Karpas-422 (cell line): Measurements from ENCODE around the gene RECQL5. TPM values are rescaled to one million over a fixed set of nuclear protein-coding genes. Genes with fewer than 3 reads are reported as not detected.

Experiments
- DNase-seq: peaks from one replicate; pipeline ENCODE4 v3.0.0-alpha.2; 2015
- H2AFZ ChIP-seq: fragments of 200-600 bp; sonication (generic); 2 replicates; pipeline ENCODE4 v1.6.1; 2014; ENCODE audit warnings: antibody characterized with exemption, low read length, mixed read lengths
- H3K27ac ChIP-seq: fragments of 200-600 bp; sonication (generic); 2 replicates; pipeline ENCODE4 v1.5.1; 2014; ENCODE audit warnings: mild to moderate bottlenecking, low read length, moderate library complexity
- H3K27me3 ChIP-seq: fragments of 200-600 bp; sonication (generic); 2 replicates; pipeline ENCODE4 v1.6.1; 2014; ENCODE audit warnings: low read length, mixed read lengths
- H3K36me3 ChIP-seq: fragments of 200-600 bp; sonication (generic); 2 replicates; pipeline ENCODE4 v1.6.1; 2014; ENCODE audit warnings: low read length, mixed read lengths; ENCODE audit not compliant: insufficient read depth
- H3K4me1 ChIP-seq: fragments of 200-600 bp; sonication (generic); 2 replicates; pipeline ENCODE4 v1.6.1; 2014; ENCODE audit warnings: mild to moderate bottlenecking, low read length, mixed read lengths
- H3K4me2 ChIP-seq: fragments of 200-600 bp; sonication (generic); 2 replicates; pipeline ENCODE4 v1.6.1; 2014; ENCODE audit warnings: low read length, low read depth, mild to moderate bottlenecking; ENCODE audit not compliant: poor library complexity, severe bottlenecking
- H3K4me3 ChIP-seq: fragments of 200-600 bp; sonication (generic); 2 replicates; pipeline ENCODE4 v1.5.1; 2014; ENCODE audit warnings: mild to moderate bottlenecking, antibody characterized with exemption, low read length, mixed read lengths
- H3K79me2 ChIP-seq: fragments of 200-600 bp; sonication (generic); 2 replicates; pipeline ENCODE4 v1.6.1; 2014; ENCODE audit warnings: mild to moderate bottlenecking, low read length, mixed read lengths
- H3K9ac ChIP-seq: fragments of 200-600 bp; sonication (generic); 2 replicates; pipeline ENCODE4 v1.6.0; 2014; ENCODE audit warnings: low read length
- H3K9me2 ChIP-seq: fragments of 200-600 bp; sonication (generic), shearing (Covaris generic); replicated peaks from 2 replicates; pipeline ENCODE4 v1.6.0; 2014; ENCODE audit warnings: mild to moderate bottlenecking, low read length, moderate library complexity; ENCODE audit not compliant: insufficient read depth
- H3K9me3 ChIP-seq: fragments of 300-700, 200-600 bp; sonication (generic); 2 replicates; pipeline ENCODE4 v1.6.1; 2014; ENCODE audit warnings: low read length, mixed read lengths
- H4K20me1 ChIP-seq: fragments of 200-600 bp; sonication (generic); 2 replicates; pipeline ENCODE4 v1.6.1; 2014; ENCODE audit warnings: mild to moderate bottlenecking, antibody characterized with exemption, low read length, low read depth; ENCODE audit not compliant: insufficient read depth
- total RNA-seq: library from RNA; depleted of rRNA; stranded (reverse); fragments of >200 nt; shearing (Covaris generic); gene quantifications from 2 replicates; pipeline ENCODE4 v1.2.3, GENCODE V29; 2014; ENCODE audit warnings: low replicate concordance

Gene RECQL5
- total RNA-seq, 1 experiment from 2014 or later: 29.4 TPM

- peaks cover 10% of the 10 kb centered on the region; the same call in 1 of the 2 replicates for H4K20me1 ChIP-seq
- peaks cover 5% of the 10 kb centered on the region; the same call in 1 of the 2 replicates for H3K4me1 ChIP-seq
- DNase-seq: no peak
- H3K4me3 ChIP-seq: no peak overlapping the region
- no peak overlapping the region for H3K27ac ChIP-seq
- H3K4me2 ChIP-seq: no peak overlapping the region
- no peak overlapping the region for H3K9ac ChIP-seq
- H3K79me2 ChIP-seq: peaks cover 50% of the 10 kb centered on the region
- no peaks in the 10 kb centered on the region for H3K27me3 ChIP-seq
- H3K36me3 ChIP-seq: peaks cover 2% of the 10 kb centered on the region; the same call in 1 of the 2 replicates
- H2AFZ ChIP-seq: no peak overlapping the region
- H3K9me2 ChIP-seq: no peaks in the 10 kb centered on the region
- no peaks in the 10 kb centered on the region for H3K9me3 ChIP-seq
Measured at GRCh38 chr17:75692976-75693375, 26.0 kb upstream of the RECQL5 start.

DNA sequence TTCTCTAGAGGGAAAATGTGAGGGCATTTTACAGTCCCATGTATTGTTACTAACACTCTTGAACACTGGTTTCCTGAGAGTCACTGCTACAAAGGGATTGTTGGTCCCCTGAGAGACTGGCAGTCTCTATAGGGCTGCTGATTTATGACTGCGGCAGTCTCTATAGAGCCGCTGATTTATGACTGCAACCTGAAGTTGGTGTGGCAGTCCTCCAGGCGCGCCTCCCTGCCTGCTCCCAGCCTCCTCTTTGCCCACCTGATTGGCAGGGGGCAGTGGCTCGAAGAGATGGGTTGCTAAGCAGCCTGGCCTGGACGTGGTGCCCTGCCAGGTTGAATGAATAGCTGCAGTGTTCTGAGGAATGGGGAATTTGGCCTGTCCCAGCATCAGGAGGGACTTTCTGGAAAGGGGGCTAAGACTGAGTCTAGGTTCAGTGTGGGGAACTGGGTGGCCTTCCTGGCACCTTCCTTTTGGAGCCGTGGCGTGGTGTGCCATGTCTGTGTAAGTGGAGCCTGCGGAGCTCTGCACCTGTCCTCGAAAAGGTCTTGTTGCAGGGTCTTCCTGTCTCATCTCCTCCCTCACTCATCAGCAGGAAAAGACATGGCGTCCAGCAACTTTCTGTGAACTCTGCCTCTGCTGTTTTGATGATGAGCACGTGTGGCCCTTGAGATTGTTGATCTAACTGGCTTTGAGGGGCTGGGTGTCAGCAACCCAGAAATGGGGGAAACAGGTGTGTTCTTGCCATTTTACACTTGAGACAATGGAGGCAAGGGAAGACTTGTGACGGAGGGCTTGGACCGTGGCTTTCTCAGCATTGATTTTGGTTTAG lies 25.1 kb upstream of the RECQL5 start:
- H3K4me3 ChIP-seq: no peak overlapping the region
- no peak overlapping the region for H3K27ac ChIP-seq
- H3K36me3 ChIP-seq: peaks cover 2% of the 10 kb centered on the region; the same call in 1 of the 2 replicates
- H2AFZ ChIP-seq: no peak overlapping the region
- H3K9me2 ChIP-seq: no peaks in the 10 kb centered on the region
- peaks cover 55% of the 10 kb centered on the region for H3K79me2 ChIP-seq
- H3K4me2 ChIP-seq: no peak overlapping the region
- H4K20me1 ChIP-seq: peaks cover 10% of the 10 kb centered on the region; the same call in 1 of the 2 replicates
- H3K27me3 ChIP-seq: no peaks in the 10 kb centered on the region
- no peak overlapping the region for H3K9ac ChIP-seq
- H3K9me3 ChIP-seq: no peaks in the 10 kb centered on the region
- H3K4me1 ChIP-seq: peaks cover 5% of the 10 kb centered on the region; the same call in 1 of the 2 replicates
- DNase-seq: no peak

DNA sequence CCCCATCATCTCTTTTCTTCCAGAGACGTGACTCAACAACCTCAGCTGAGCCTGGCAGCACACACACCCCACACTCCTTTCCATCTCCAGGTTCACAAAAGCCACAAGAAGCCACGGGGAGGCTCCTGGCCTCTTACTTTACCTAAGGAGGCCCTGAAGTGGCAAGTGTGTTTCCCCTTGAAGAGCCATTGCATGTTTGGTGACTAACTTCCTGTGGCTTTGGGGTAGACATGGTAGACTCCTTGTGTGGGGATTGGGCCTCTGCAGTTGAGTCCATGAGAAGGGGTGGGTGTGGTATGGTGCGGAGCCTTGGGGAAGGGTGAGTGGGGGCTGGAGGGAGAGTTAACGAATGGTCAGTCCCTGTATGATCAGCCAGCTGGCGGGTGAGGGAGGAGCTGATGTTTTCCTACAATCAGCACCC lies 24.4 kb upstream of the RECQL5 start:
- H3K27me3 ChIP-seq: no peaks in the 10 kb centered on the region
- H2AFZ ChIP-seq: no peak overlapping the region
- H3K79me2 ChIP-seq: peaks cover 61% of the 10 kb centered on the region
- H3K9me3 ChIP-seq: no peaks in the 10 kb centered on the region
- peaks cover 10% of the 10 kb centered on the region; the same call in 1 of the 2 replicates for H4K20me1 ChIP-seq
- peaks cover 5% of the 10 kb centered on the region; the same call in 1 of the 2 replicates for H3K4me1 ChIP-seq
- H3K9ac ChIP-seq: no peak overlapping the region
- H3K9me2 ChIP-seq: no peaks in the 10 kb centered on the region
- H3K4me3 ChIP-seq: no peak overlapping the region
- no peak overlapping the region for H3K27ac ChIP-seq
- DNase-seq: no peak
- no peak overlapping the region for H3K4me2 ChIP-seq
- H3K36me3 ChIP-seq: peaks cover 7% of the 10 kb centered on the region; the same call in 1 of the 2 replicates

DNA sequence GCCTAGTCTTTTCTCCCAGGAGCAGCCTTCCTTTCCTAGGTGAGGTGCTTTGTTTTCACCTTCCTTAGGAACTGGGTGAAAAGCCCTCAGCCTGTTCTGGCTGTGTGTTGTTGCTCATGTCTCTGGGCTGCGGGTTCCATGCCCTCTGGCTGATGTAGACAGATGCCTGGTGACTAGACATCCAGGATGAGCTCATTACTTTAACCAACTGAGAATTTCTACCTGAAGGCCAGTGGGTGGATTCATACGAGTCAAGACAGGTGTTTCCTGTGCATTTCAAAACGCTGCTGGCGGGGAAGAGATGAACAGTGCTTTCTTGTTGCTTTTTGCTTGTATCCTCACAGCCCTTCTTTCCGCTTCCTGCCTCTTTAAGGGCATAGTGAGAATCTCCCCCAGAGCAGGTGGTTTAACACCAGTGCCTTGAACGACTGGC lies 22.5 kb upstream of the RECQL5 start:
- H3K4me2 ChIP-seq: no peak overlapping the region
- no peak overlapping the region for H3K4me3 ChIP-seq
- H3K36me3 ChIP-seq: 0 out of 2 replicates have a peak, but pooled peaks cover 5% of the 10 kb centered on the region
- H3K27ac ChIP-seq: no peak overlapping the region
- no peak for DNase-seq
- no peak overlapping the region for H2AFZ ChIP-seq
- H3K9me3 ChIP-seq: no peaks in the 10 kb centered on the region
- H3K4me1 ChIP-seq: peaks cover 5% of the 10 kb centered on the region; the same call in 1 of the 2 replicates
- H3K79me2 ChIP-seq: peaks cover 73% of the 10 kb centered on the region
- no peaks in the 10 kb centered on the region for H3K27me3 ChIP-seq
- H4K20me1 ChIP-seq: peaks cover 10% of the 10 kb centered on the region; the same call in 1 of the 2 replicates
- no peak overlapping the region for H3K9ac ChIP-seq
- no peaks in the 10 kb centered on the region for H3K9me2 ChIP-seq

DNA sequence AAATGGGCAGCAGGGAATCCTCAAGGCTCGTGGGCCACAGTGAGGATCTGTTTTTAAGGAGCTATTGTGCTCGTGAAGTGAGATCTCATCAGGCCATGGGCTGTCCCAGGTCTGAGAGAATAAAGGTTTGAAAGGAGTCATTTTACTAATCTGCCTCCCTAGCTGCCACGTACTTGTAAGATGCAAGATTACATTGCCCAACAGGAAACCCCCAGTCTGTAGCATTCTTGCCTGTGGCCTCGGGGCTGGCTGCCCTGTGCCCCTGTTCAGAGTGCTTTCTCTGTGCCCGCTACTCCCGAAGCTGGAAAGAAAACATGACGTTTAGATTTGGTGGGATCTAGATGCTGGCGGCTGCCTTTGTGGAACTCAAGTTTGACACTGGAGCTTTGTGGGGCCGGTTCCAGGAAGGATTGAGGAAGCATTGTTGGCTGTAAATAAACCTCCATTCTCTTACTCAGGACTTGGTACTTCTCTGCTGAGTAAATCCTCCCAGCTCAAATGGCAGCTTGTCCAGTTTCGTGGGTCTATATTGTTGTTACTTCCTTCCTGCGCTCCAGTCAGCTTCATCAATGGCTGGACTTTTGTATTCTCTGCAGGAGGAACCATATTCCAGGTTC lies 21.4 kb upstream of the RECQL5 start:
- Histone ChIP-seq H3K4me3 (no peak overlapping the region), H3K9ac (no peak overlapping the region), H3K36me3 (0 out of 2 replicates have a peak, but pooled peaks cover 5% of the 10 kb centered on the region), H3K27me3 (no peaks in the 10 kb centered on the region), H3K4me1 (peaks cover 5% of the 10 kb centered on the region; the same call in 1 of the 2 replicates), H3K4me2 (no peak overlapping the region), H4K20me1 (peaks cover 10% of the 10 kb centered on the region; the same call in 1 of the 2 replicates), H3K27ac (no peak overlapping the region), H3K9me2 (no peaks in the 10 kb centered on the region), H3K79me2 (peaks cover 85% of the 10 kb centered on the region), H2AFZ (no peak overlapping the region), H3K9me3 (no peaks in the 10 kb centered on the region)
- DNase-seq: no peak

GRCh38 chr17:75685499-75685898 lies 18.5 kb upstream of the RECQL5 start:
- Histone ChIP-seq H4K20me1 (peaks cover 3% of the 10 kb centered on the region; the same call in 1 of the 2 replicates), H3K36me3 (0 out of 2 replicates have a peak, but pooled peaks cover 5% of the 10 kb centered on the region), H3K27ac (no peak overlapping the region), H3K9ac (no peak overlapping the region), H2AFZ (no peak overlapping the region), H3K4me1 (peaks cover 5% of the 10 kb centered on the region; the same call in 1 of the 2 replicates), H3K79me2 (peaks cover 75% of the 10 kb centered on the region), H3K9me3 (no peaks in the 10 kb centered on the region), H3K4me2 (no peak overlapping the region), H3K4me3 (no peak overlapping the region), H3K9me2 (no peaks in the 10 kb centered on the region), H3K27me3 (no peaks in the 10 kb centered on the region)
- DNase-seq: no peak

GRCh38 chr17:75684924-75685323 lies 18.0 kb upstream of the RECQL5 start:
- Histone ChIP-seq H3K27me3 (no peaks in the 10 kb centered on the region), H3K4me2 (no peak overlapping the region), H2AFZ (no peak overlapping the region), H3K9me2 (no peaks in the 10 kb centered on the region), H3K36me3 (0 out of 2 replicates have a peak, but pooled peaks cover 5% of the 10 kb centered on the region), H3K4me3 (no peak overlapping the region), H3K9me3 (no peaks in the 10 kb centered on the region), H4K20me1 (peaks cover 3% of the 10 kb centered on the region; the same call in 1 of the 2 replicates), H3K27ac (no peak overlapping the region), H3K4me1 (peaks cover 5% of the 10 kb centered on the region; the same call in 1 of the 2 replicates), H3K9ac (no peak overlapping the region), H3K79me2 (peaks cover 78% of the 10 kb centered on the region)
- DNase-seq: no peak

DNA sequence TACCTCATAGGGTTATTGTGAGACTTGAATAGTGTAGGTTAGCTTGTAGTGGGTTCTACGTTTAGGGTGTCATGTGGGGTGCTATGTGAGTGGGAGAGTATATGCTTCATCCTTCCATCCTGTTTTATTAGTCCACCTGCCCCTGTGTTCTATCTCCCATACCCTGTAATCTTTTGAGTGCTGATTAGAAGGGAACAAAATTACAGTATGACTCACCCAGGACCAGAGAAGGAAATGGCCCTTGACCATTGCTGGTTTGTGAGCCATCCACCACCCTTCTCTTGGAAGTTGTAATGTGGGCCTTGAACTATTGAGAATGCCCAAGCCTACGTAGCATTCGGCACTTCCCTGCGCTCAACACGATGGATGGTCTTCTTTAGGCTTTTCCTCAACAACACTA lies 17.3 kb upstream of the RECQL5 start:
- H3K9me3 ChIP-seq: no peaks in the 10 kb centered on the region
- H3K9ac ChIP-seq: no peak overlapping the region
- no peaks in the 10 kb centered on the region for H3K9me2 ChIP-seq
- DNase-seq: no peak
- no peak overlapping the region for H2AFZ ChIP-seq
- H3K27ac ChIP-seq: no peak overlapping the region
- no peak overlapping the region for H3K4me3 ChIP-seq
- H3K79me2 ChIP-seq: peaks cover 79% of the 10 kb centered on the region
- 0 out of 2 replicates have a peak, but pooled peaks cover 7% of the 10 kb centered on the region for H3K36me3 ChIP-seq
- peaks cover 5% of the 10 kb centered on the region; the same call in 1 of the 2 replicates for H3K4me1 ChIP-seq
- H3K4me2 ChIP-seq: no peak overlapping the region
- H4K20me1 ChIP-seq: peaks cover 3% of the 10 kb centered on the region; the same call in 1 of the 2 replicates
- no peaks in the 10 kb centered on the region for H3K27me3 ChIP-seq
